GM12865 (cell line): ENCODE data around the gene TCF19.
A peak's percentile ranks its signal among the peaks of the same experiment; 100 is the strongest.
"Not testable (repeated sequence)": the region's sequence is repeated elsewhere in the genome, so short reads cannot be mapped to it uniquely, and the experiment has no call there.

Source experiments
- DNase-seq: peaks from one replicate; pipeline ENCODE4 v3.0.0; 2010; ENCODE audit warnings: low read depth
- H3K4me3 ChIP-seq: 2 replicates; pipeline ENCODE4 v1.5.1; 2011; ENCODE audit warnings: mild to moderate bottlenecking, low read depth, low read length, control low read depth
- TF ChIP-seq, protein P1 (sequence below): IDR thresholded peaks from 2 replicates; pipeline ENCODE4 v1.5.1; 2011; ENCODE audit warnings: low read length, control low read depth, low read depth, inconsistent platforms; ENCODE audit not compliant: insufficient read depth; ENCODE audit errors: missing control alignments

The TCF19 gene

DNA sequence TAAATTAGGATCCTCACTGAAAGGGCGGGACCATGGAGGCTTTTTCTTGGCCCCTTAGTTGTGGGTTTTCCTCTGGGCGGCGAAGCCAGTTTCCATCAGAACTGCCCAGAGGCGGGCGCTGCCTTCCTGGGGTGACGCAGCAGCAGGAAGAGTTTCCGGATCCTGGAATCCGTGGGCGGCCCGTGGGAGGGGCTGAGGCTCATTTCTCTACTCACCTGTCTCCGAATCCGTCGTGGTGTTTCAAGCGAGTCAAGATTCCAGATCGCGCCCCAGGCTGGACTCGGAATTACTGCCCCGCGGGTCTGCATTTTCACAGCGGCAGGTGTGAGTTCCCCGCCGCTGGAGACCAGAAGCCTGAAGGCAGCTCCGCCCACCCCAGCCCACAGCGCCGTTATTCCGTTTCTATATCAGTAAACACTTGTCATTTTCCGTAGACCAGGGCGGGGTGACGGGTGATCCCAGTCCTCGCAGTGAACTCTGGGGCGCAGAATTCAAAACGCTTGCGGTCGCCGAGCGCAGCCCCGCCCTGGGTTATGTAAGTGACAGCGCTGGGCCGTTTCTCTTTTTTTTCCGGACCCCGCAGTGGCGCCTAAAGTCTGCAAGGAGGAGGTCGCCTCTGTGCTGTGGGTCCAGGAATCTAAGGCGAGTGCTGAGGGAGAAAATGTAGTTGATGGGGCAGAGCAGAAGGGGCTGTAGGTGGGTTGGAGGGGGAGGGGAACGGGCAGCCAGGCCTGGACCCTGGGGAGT is 39.3 kb downstream of the TCF19 start:
- H3K4me3 ChIP-seq, result peak overlapping the region; percentile 95
- peak; percentile 97 for DNase-seq
- TF ChIP-seq, protein P1, sequence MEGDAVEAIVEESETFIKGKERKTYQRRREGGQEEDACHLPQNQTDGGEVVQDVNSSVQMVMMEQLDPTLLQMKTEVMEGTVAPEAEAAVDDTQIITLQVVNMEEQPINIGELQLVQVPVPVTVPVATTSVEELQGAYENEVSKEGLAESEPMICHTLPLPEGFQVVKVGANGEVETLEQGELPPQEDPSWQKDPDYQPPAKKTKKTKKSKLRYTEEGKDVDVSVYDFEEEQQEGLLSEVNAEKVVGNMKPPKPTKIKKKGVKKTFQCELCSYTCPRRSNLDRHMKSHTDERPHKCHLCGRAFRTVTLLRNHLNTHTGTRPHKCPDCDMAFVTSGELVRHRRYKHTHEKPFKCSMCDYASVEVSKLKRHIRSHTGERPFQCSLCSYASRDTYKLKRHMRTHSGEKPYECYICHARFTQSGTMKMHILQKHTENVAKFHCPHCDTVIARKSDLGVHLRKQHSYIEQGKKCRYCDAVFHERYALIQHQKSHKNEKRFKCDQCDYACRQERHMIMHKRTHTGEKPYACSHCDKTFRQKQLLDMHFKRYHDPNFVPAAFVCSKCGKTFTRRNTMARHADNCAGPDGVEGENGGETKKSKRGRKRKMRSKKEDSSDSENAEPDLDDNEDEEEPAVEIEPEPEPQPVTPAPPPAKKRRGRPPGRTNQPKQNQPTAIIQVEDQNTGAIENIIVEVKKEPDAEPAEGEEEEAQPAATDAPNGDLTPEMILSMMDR, result no peak

DNA sequence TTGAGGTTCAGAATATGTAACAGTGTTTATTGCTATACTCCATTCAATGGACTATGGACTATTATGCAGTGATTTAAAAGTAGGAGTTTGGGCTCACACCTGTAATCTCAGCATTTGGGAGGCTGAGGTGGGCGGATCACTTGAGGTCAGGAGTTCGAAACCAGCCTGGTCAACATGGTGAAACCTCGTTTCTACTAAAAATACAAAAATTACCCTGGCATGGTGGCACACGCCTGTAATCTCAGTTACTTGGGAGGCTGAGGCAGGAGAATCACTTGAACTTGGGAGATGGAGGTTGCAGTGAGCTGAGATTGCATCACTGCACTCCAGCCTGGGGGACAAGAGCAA is 40.7 kb downstream of the TCF19 start:
- not testable (repeated sequence) for DNase-seq
- peak overlapping the region; percentile 95 for H3K4me3 ChIP-seq

DNA sequence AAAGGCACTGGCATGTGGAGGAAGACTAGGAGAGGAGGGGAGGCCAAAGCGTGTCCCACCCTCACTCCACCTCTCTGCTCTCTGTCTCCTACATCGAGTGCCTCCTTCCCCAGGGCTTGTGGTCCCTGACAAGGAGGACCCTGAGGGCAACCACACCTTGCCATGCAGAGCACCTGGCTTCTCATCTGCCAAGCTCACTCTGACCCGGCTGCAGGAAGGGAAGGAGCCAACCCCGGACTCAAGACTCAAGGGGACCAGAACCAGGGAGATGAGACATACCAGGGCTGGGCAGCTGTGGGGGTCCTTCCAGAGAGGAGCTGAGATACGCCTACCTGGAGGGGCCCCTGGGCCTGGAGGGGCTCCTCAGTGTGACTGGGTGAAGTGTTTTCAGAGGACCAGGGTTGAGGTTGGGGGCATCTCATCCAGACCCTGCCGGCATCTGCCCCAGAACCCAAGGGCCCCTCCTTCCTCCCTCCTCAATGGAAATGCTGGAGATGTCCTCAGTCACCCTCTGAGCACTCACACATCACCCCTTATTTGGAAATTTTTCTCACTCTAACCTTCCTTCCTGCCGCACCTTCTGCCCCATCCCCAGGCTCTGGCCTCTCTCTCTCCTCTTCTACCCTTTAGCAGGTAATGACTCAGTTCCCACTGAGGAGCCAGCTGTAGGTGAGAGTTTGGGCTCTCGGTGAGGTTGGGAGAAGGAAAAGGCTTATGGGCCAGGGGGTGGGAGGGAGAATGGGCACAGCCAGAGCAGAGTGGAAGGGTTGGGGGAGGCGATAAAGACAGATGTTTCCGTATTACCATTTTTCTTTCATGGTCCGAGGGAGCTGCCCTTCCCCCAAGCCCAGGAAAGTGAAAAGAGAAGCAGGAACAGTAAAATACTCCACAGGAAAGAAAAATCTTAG is 44.1 kb downstream of the TCF19 start:
- peak overlapping the region; percentile 52 for H3K4me3 ChIP-seq
- peak; percentile 49 for DNase-seq

DNA sequence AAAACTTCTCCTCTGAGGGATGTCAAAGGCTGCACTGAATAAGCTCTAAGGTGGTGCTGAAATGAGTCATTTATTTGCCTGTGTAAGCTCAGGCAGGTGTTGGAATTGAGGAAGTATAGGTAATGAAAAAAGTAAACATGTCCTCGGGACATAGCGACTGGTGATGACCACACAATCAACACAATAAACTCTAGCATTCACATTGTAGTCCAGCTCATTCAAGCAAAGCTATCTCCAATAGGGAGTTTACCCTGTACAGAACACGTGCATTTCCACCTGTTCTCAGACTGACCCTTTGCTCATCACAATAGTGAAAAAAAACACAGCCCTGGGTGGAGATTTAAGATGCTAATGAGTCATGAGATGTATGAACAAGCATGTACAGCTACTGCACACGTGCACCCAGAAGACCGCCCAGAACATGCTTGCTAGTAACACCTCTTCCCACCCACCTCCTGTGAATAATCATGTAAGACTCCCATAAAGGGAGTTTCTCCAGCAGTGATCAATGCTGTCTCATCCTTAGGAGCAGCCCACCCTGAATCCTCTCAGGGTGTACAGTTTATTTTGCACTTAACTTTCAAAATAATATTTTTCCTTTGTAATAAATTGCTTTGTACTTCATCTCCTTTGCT is 45.1 kb downstream of the TCF19 start:
- peak; percentile 90 for DNase-seq
- H3K4me3 ChIP-seq, result peak overlapping the region; percentile 52
- TF ChIP-seq, protein P1, result no peak

More for the DNA sequence above, 44.1 kb downstream of the TCF19 start:
- TF ChIP-seq, protein P1, result no peak

DNA sequence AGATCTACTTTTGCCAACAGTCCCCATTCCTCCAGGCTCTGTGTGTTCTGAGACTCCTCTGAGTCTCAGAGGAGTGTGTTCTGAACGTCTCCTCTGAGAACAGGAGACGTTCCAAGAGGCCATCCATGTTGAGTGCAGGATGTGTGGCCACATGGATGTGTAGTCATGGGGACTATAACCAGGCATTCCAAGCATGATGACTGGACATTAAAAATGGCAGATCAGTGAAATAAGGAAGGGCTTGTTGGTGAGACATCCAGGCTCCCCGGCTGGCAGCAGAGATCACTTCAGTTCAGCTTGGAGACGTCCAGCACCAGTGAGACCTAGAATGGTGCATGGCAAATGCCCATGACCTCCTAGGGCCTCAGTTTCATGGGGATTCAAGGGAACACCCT is 46.4 kb downstream of the TCF19 start:
- DNase-seq, result no peak
- TF ChIP-seq, protein P1, result no peak
- H3K4me3 ChIP-seq, result peak overlapping the region; percentile 52

DNA sequence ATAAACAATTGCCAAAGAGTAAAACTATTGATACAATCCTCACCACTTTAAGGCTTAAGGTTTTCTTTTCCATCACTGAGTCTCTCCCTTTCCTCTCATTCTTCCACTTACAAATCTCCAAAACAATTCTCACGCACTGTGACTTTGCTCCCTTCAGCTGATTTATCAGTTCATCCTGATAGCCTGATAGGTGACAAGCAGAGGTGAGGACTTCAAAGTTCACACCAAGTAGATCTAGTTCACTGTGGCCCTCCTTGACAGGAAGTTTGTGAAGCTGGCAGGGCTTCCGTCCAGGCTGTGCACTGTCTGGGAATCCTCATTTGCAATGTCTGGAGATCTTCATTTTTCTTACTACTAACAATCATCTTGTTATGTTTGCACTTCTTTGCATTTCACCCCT is 47.2 kb downstream of the TCF19 start:
- H3K4me3 ChIP-seq, result no peak overlapping the region
- TF ChIP-seq, protein P1, result no peak
- DNase-seq, result no peak

DNA sequence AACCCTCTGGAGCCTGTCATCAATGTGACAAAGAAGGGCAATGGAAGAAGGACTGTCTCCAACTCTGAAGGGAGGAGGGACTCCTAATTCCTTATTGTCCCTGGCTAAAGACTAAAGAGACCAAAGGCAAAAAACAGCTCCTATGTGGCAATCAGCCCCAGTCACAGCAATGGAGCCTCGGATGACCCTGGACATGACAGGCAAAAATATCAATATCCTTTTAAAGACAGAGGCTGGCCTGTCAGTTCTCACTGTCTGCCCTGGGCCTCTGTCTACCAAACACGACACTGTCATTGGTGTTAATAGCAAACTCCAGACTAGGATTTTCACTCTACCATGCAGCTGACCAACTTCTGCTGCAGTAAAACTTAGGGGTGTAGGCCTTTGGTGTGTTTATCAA is 50.1 kb downstream of the TCF19 start:
- DNase-seq, result no peak

More for the DNA sequence above, 50.1 kb downstream of the TCF19 start:
- TF ChIP-seq, protein P1, result no peak
- H3K4me3 ChIP-seq, result no peak overlapping the region
